Mesodermal cell (in vitro differentiated cells): ENCODE measurements around the gene FTO.

ENCODE experiments used
- H3K27ac ChIP-seq: 2 replicates; pipeline ENCODE4 v1.7.0; 2013; ENCODE audit warnings: mild to moderate bottlenecking, low read depth, low read length, moderate library complexity; ENCODE audit not compliant: severe bottlenecking
- H3K36me3 ChIP-seq: 2 replicates; pipeline ENCODE4 v1.7.1; 2013; ENCODE audit warnings: mild to moderate bottlenecking, low read length, moderate library complexity; ENCODE audit not compliant: control insufficient read depth, insufficient read depth
- H3K4me1 ChIP-seq: one replicate; pipeline ENCODE4 v1.7.1; 2013; ENCODE audit warnings: mild to moderate bottlenecking, low read length; ENCODE audit not compliant: insufficient read depth, control insufficient read depth, poor library complexity, severe bottlenecking
- H3K4me3 ChIP-seq: 2 replicates; pipeline ENCODE4 v1.7.0; 2013; ENCODE audit warnings: low read length, control low read depth, mild to moderate bottlenecking; ENCODE audit not compliant: insufficient read depth, poor library complexity, severe bottlenecking; ENCODE audit errors: extremely low read depth
- H3K9me3 ChIP-seq: 2 replicates; pipeline ENCODE4 v1.7.1; 2013; ENCODE audit warnings: mild to moderate bottlenecking, low read length, moderate library complexity; ENCODE audit not compliant: control insufficient read depth
- WGBS, 2 experiments: methylation state at CpG; one replicate each; pipeline ENCODE4 v1.1.5; 2013; ENCODE audit warnings: missing lambda C conversion rate in 2 of 2; ENCODE audit not compliant: insufficient coverage in 2 of 2; 5-methylcytosine and 5-hydroxymethylcytosine counted together

Gene FTO

GRCh38 chr16:54051821-54052220, 347.9 kb downstream of the FTO start:
- Histone ChIP-seq H3K4me1 (no peaks in the 10 kb centered on the region), H3K9me3 (no peaks in the 10 kb centered on the region)
- WGBS, 2 experiments, result 91 to 93% methylated on average over 3 to 5 of the region's 5 CpGs

GRCh38 chr16:54052271-54052670, 348.3 kb downstream of the FTO start:
- Histone ChIP-seq H3K27ac (no peak overlapping the region), H3K36me3 (no peaks in the 10 kb centered on the region), H3K9me3 (no peaks in the 10 kb centered on the region), H3K4me1 (no peaks in the 10 kb centered on the region), H3K4me3 (no peak overlapping the region)
- 78 to 92% methylated on average over 1 to 4 of the region's 5 CpGs for WGBS, 2 experiments

More at GRCh38 chr16:54051821-54052220, 347.9 kb downstream of the FTO start:
- no peak overlapping the region for H3K4me3 ChIP-seq
- no peaks in the 10 kb centered on the region for H3K36me3 ChIP-seq
- no peak overlapping the region for H3K27ac ChIP-seq

- WGBS, 2 experiments, result 71 to 87% methylated on average over 9 to 11 of the region's 16 CpGs
- no peaks in the 10 kb centered on the region for H3K9me3 ChIP-seq
- H3K4me3 ChIP-seq, result no peak overlapping the region
- H3K27ac ChIP-seq, result no peak overlapping the region
- H3K36me3 ChIP-seq, result no peaks in the 10 kb centered on the region
- H3K4me1 ChIP-seq, result no peaks in the 10 kb centered on the region
These were observed 350.2 kb downstream of the FTO start for GRCh38 chr16:54053891-54054820.

- WGBS, 2 experiments, result 86 to 94% methylated on average over 2 of the region's 4 CpGs
- no peak overlapping the region for H3K4me3 ChIP-seq
- no peaks in the 10 kb centered on the region for H3K4me1 ChIP-seq
- no peaks in the 10 kb centered on the region for H3K36me3 ChIP-seq
- no peaks in the 10 kb centered on the region for H3K9me3 ChIP-seq
- no peak overlapping the region for H3K27ac ChIP-seq
These were observed 351.2 kb downstream of the FTO start for GRCh38 chr16:54055191-54055590.

GRCh38 chr16:54055864-54056263, 351.9 kb downstream of the FTO start:
- Histone ChIP-seq H3K27ac (no peak overlapping the region), H3K4me3 (no peak overlapping the region), H3K4me1 (no peaks in the 10 kb centered on the region), H3K9me3 (no peaks in the 10 kb centered on the region), H3K36me3 (no peaks in the 10 kb centered on the region)
- 100% methylated on average over 1 to 2 of the region's 3 CpGs for WGBS, 2 experiments

GRCh38 chr16:54056921-54057320, 353.0 kb downstream of the FTO start:
- WGBS, 2 experiments, result 92 to 100% methylated on average over 1 to 3 of the region's 3 CpGs
- no peaks in the 10 kb centered on the region for H3K9me3 ChIP-seq
- H3K36me3 ChIP-seq, result no peaks in the 10 kb centered on the region
- H3K4me3 ChIP-seq, result no peak overlapping the region
- H3K4me1 ChIP-seq, result no peaks in the 10 kb centered on the region
- H3K27ac ChIP-seq, result no peak overlapping the region

GRCh38 chr16:54059319-54059718, 355.4 kb downstream of the FTO start:
- WGBS, 2 experiments, result 89 to 90% methylated on average over 4 to 6 of the region's 6 CpGs
- Histone ChIP-seq H3K27ac (no peak overlapping the region), H3K4me3 (no peak overlapping the region), H3K36me3 (no peaks in the 10 kb centered on the region), H3K4me1 (peaks cover 3% of the 10 kb centered on the region), H3K9me3 (no peaks in the 10 kb centered on the region)

GRCh38 chr16:54060599-54061421, 356.9 kb downstream of the FTO start:
- WGBS, 2 experiments, result 90 to 98% methylated on average over 2 to 4 of the region's 10 CpGs
- Histone ChIP-seq H3K4me3 (no peak overlapping the region), H3K9me3 (no peaks in the 10 kb centered on the region), H3K27ac (no peak overlapping the region), H3K36me3 (no peaks in the 10 kb centered on the region), H3K4me1 (peaks cover 3% of the 10 kb centered on the region)

- Histone ChIP-seq H3K27ac (no peak overlapping the region), H3K4me1 (peaks cover 3% of the 10 kb centered on the region), H3K36me3 (no peaks in the 10 kb centered on the region), H3K9me3 (no peaks in the 10 kb centered on the region), H3K4me3 (no peak overlapping the region)
- 87 to 100% methylated on average over 2 to 4 of the region's 6 CpGs for WGBS, 2 experiments
These were observed 357.5 kb downstream of the FTO start for GRCh38 chr16:54061454-54061853.

- H3K4me3 ChIP-seq, result no peak overlapping the region
- peaks cover 3% of the 10 kb centered on the region for H3K4me1 ChIP-seq
- no peaks in the 10 kb centered on the region for H3K9me3 ChIP-seq
- no peaks in the 10 kb centered on the region for H3K36me3 ChIP-seq
- peak overlapping the region; percentile 5 for H3K27ac ChIP-seq
- 75 to 84% methylated on average over 9 to 11 of the region's 13 CpGs for WGBS, 2 experiments
These were observed 358.7 kb downstream of the FTO start for GRCh38 chr16:54062361-54063278.
